HepG2 (cell line): ENCODE data around the gene ZC3H18. TPM values are rescaled to one million over a fixed set of nuclear protein-coding genes. Genes with fewer than 3 reads are reported as not detected.

Experiments
- CBFB ChIP-seq: sonication (generic); formaldehyde crosslinking; IDR thresholded peaks from 2 replicates; pipeline ENCODE4 v1.4.0; 2020; ENCODE audit warnings: missing genetic modification reagents
- GATAD1 ChIP-seq: IDR thresholded peaks from 2 replicates; pipeline ENCODE4 v1.6.1; 2016; ENCODE audit warnings: missing genetic modification reagents, missing compliant biosample characterization
- PCBP2 ChIP-seq: fragments of 200-400 bp; formaldehyde crosslinking; optimal IDR thresholded peaks from 2 replicates; pipeline ENCODE3; 2018; ENCODE audit warnings: low read length, low read depth; ENCODE audit not compliant: poor library complexity, severe bottlenecking
- PHF21A ChIP-seq: sonication (generic); formaldehyde crosslinking; IDR thresholded peaks from 2 replicates; pipeline ENCODE4 v1.5.0; 2020; ENCODE audit warnings: mild to moderate bottlenecking, missing genetic modification reagents
- SAP130 ChIP-seq: IDR thresholded peaks from 2 replicates; pipeline ENCODE4 v1.6.1; 2016; ENCODE audit warnings: low read depth
- SUZ12 ChIP-seq: fragments of 150-350 bp; IDR thresholded peaks from 2 replicates; pipeline ENCODE4 v1.6.1; 2014; ENCODE audit warnings: low read depth, low read length
- YEATS4 ChIP-seq: sonication (generic); formaldehyde crosslinking; IDR thresholded peaks from 2 replicates; pipeline ENCODE4 v1.4.0; 2020; ENCODE audit warnings: missing genetic modification reagents, borderline replicate concordance
- ZBTB49 ChIP-seq: sonication (generic); formaldehyde crosslinking; IDR thresholded peaks from 2 replicates; pipeline ENCODE4 v1.4.0; 2020; ENCODE audit warnings: missing genetic modification reagents, borderline replicate concordance
- ZNF143 ChIP-seq: sonication (generic); formaldehyde crosslinking; IDR thresholded peaks from 2 replicates; pipeline ENCODE4 v1.4.0; 2020; ENCODE audit warnings: missing genetic modification reagents
- ZNF251 ChIP-seq: sonication (generic); formaldehyde crosslinking; IDR thresholded peaks from 2 replicates; pipeline ENCODE4 v1.9.0; 2021; ENCODE audit warnings: mild to moderate bottlenecking, missing genetic modification reagents
- ZNF326 ChIP-seq: sonication (generic); formaldehyde crosslinking; IDR thresholded peaks from 2 replicates; pipeline ENCODE4 v1.4.0; 2020; ENCODE audit warnings: missing genetic modification reagents, borderline replicate concordance
- ZNF44 ChIP-seq: sonication (generic); formaldehyde crosslinking; IDR thresholded peaks from 2 replicates; pipeline ENCODE4 v1.5.1; 2020; ENCODE audit warnings: mild to moderate bottlenecking, missing genetic modification reagents
- ZNF550 ChIP-seq: sonication (generic); formaldehyde crosslinking; IDR thresholded peaks from 2 replicates; pipeline ENCODE4 v1.4.0; 2020; ENCODE audit warnings: mild to moderate bottlenecking, missing genetic modification reagents, borderline replicate concordance
- ZNF570 ChIP-seq: sonication (generic); formaldehyde crosslinking; IDR thresholded peaks from 2 replicates; pipeline ENCODE4 v1.4.0; 2020; ENCODE audit warnings: mild to moderate bottlenecking, missing genetic modification reagents, borderline replicate concordance
- polyA plus RNA-seq, 8 experiments: library from polyadenylated mRNA; depleted of rRNA in 3 of 8; stranded (reverse) in 7 of 8; unstranded in 1 of 8; fragments of >200 nt; fragmentation: Illumina TruSeq in 4 of 8; extraction: Trizol in 4 of 8; gene quantifications; 2 replicates each; pipeline versions ENCODE4 v1.2.1 to v1.2.3, GENCODE V29; 2011 to 2016; ENCODE audit warnings: low read depth in 4 of 8, missing spikeins in 1 of 8, mixed read lengths in 1 of 8; ENCODE audit not compliant: insufficient read depth in 1 of 8
- total RNA-seq, 5 experiments: library from RNA; depleted of rRNA; stranded (reverse); fragments of >200 nt; fragmentation: Illumina TruSeq; extraction: Trizol; gene quantifications; 2 replicates each; pipeline ENCODE4 v1.2.3, GENCODE V29; 2016; ENCODE audit warnings: low read depth in 1 of 5
- TF ChIP-seq, protein P1 (sequence below): sonication (generic); IDR thresholded peaks from 2 replicates; pipeline ENCODE4 v1.6.1; 2016; ENCODE audit warnings: low read depth, borderline replicate concordance
- TF ChIP-seq, protein P2 (sequence below), 2 experiments: sonication (generic) in 1 of 2; formaldehyde crosslinking in 1 of 2; IDR thresholded peaks; 2 replicates each; pipeline versions ENCODE4 v1.5.1 to v1.6.1; 2011 to 2020; ENCODE audit warnings: borderline replicate concordance in 1 of 2, low read depth in 1 of 2, low read length in 1 of 2, mild to moderate bottlenecking in 1 of 2, missing genetic modification reagents in 1 of 2, moderate library complexity in 1 of 2
- TF ChIP-seq, protein P3 (sequence below): sonication (generic); formaldehyde crosslinking; IDR thresholded peaks from 2 replicates; pipeline ENCODE4 v1.4.0; 2020; ENCODE audit warnings: missing genetic modification reagents
- TF ChIP-seq, protein P4 (sequence below): sonication (generic); formaldehyde crosslinking; IDR thresholded peaks from 2 replicates; pipeline ENCODE4 v1.8.0; 2022; ENCODE audit warnings: mild to moderate bottlenecking, missing genetic modification reagents, moderate library complexity

Gene ZC3H18
- total and polyA plus RNA-seq, 2 of the 13 experiments (the other 11 are each of a cell fraction or from before 2014, with no cell fraction given), result 11.2 to 27.4 TPM

GRCh38 chr16:88681084-88681680 lies 111.0 kb downstream of the ZC3H18 start (continued):
- TF ChIP-seq ZNF326 (CRISPR knock-in tag), result peak; percentile 89; the same call in 1 of the 2 replicates
- peak; percentile 28; the same call in 1 of the 2 replicates for TF ChIP-seq CBFB
- TF ChIP-seq ZNF251 (CRISPR knock-in tag), result no peak
- no peak for TF ChIP-seq ZBTB49
- TF ChIP-seq ZNF570, result no peak
- TF ChIP-seq SUZ12, result no peak
- TF ChIP-seq YEATS4 (CRISPR knock-in tag), result peak; percentile 26; the same call in 1 of the 2 replicates
- no peak for TF ChIP-seq ZNF143 (CRISPR knock-in tag)
- no peak for TF ChIP-seq PHF21A
- TF ChIP-seq, protein P1, sequence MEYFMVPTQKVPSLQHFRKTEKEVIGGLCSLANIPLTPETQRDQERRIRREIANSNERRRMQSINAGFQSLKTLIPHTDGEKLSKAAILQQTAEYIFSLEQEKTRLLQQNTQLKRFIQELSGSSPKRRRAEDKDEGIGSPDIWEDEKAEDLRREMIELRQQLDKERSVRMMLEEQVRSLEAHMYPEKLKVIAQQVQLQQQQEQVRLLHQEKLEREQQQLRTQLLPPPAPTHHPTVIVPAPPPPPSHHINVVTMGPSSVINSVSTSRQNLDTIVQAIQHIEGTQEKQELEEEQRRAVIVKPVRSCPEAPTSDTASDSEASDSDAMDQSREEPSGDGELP, result peak; percentile 29; the same call in 1 of the 2 replicates
- TF ChIP-seq SAP130, result peak; percentile 51; the same call in 1 of the 2 replicates
- TF ChIP-seq, protein P2, sequence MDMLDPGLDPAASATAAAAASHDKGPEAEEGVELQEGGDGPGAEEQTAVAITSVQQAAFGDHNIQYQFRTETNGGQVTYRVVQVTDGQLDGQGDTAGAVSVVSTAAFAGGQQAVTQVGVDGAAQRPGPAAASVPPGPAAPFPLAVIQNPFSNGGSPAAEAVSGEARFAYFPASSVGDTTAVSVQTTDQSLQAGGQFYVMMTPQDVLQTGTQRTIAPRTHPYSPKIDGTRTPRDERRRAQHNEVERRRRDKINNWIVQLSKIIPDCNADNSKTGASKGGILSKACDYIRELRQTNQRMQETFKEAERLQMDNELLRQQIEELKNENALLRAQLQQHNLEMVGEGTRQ (IDR thresholded peaks at IDR 0.05; ENCODE audit: low read depth, low read length), result no peak
- TF ChIP-seq, protein P2 (CRISPR knock-in tag; IDR thresholded peaks at IDR 0.05; ENCODE audit: borderline replicate concordance), result no peak
- TF ChIP-seq, protein P3, sequence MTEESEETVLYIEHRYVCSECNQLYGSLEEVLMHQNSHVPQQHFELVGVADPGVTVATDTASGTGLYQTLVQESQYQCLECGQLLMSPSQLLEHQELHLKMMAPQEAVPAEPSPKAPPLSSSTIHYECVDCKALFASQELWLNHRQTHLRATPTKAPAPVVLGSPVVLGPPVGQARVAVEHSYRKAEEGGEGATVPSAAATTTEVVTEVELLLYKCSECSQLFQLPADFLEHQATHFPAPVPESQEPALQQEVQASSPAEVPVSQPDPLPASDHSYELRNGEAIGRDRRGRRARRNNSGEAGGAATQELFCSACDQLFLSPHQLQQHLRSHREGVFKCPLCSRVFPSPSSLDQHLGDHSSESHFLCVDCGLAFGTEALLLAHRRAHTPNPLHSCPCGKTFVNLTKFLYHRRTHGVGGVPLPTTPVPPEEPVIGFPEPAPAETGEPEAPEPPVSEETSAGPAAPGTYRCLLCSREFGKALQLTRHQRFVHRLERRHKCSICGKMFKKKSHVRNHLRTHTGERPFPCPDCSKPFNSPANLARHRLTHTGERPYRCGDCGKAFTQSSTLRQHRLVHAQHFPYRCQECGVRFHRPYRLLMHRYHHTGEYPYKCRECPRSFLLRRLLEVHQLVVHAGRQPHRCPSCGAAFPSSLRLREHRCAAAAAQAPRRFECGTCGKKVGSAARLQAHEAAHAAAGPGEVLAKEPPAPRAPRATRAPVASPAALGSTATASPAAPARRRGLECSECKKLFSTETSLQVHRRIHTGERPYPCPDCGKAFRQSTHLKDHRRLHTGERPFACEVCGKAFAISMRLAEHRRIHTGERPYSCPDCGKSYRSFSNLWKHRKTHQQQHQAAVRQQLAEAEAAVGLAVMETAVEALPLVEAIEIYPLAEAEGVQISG (CRISPR knock-in tag), result peak; percentile 67
- no peak for TF ChIP-seq PCBP2
- TF ChIP-seq ZNF550 (CRISPR knock-in tag), result peak; percentile 28; the same call in 1 of the 2 replicates
- no peak for TF ChIP-seq ZNF44 (CRISPR knock-in tag)
- TF ChIP-seq GATAD1, result no peak
- TF ChIP-seq, protein P4, sequence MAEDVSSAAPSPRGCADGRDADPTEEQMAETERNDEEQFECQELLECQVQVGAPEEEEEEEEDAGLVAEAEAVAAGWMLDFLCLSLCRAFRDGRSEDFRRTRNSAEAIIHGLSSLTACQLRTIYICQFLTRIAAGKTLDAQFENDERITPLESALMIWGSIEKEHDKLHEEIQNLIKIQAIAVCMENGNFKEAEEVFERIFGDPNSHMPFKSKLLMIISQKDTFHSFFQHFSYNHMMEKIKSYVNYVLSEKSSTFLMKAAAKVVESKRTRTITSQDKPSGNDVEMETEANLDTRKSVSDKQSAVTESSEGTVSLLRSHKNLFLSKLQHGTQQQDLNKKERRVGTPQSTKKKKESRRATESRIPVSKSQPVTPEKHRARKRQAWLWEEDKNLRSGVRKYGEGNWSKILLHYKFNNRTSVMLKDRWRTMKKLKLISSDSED (CRISPR knock-in tag), result no peak
